22Rv1 (cell line): ENCODE results near the gene PRPF38A.

ENCODE experiments used
- H3K27ac ChIP-seq: fragments of 450-650 bp; 2 replicates; pipeline ENCODE4 v1.5.1; 2017
- ZFX ChIP-seq: fragments of 450-650 bp; IDR thresholded peaks from 2 replicates; pipeline ENCODE4 v1.6.1; 2017; ENCODE audit warnings: antibody characterized with exemption, borderline replicate concordance
- TF ChIP-seq, protein P1 (sequence below): fragments of 450-650 bp; IDR thresholded peaks from 2 replicates; pipeline ENCODE4 v1.5.1; 2017; ENCODE audit warnings: mild to moderate bottlenecking

PRPF38A gene

DNA sequence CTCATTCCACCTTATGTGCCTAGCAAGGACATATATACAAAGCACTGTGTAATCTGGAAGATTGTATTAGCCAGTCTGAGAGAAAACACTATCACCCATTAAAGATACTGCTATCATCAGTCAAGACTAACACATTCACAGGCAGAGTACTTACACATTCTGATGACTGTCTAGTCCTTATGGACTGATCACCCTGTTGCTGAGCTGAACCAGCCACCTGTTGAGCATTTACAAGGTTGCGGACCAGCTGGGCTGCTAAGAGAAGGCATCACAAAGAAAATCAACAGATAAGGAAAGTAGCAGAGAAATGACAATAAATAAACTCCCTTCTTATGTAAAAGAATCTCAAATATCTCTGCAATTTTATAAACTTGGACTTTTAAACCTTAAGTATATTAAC is 30.8 kb downstream of the PRPF38A start:
- TF ChIP-seq ZFX, result no peak
- TF ChIP-seq, protein P1, sequence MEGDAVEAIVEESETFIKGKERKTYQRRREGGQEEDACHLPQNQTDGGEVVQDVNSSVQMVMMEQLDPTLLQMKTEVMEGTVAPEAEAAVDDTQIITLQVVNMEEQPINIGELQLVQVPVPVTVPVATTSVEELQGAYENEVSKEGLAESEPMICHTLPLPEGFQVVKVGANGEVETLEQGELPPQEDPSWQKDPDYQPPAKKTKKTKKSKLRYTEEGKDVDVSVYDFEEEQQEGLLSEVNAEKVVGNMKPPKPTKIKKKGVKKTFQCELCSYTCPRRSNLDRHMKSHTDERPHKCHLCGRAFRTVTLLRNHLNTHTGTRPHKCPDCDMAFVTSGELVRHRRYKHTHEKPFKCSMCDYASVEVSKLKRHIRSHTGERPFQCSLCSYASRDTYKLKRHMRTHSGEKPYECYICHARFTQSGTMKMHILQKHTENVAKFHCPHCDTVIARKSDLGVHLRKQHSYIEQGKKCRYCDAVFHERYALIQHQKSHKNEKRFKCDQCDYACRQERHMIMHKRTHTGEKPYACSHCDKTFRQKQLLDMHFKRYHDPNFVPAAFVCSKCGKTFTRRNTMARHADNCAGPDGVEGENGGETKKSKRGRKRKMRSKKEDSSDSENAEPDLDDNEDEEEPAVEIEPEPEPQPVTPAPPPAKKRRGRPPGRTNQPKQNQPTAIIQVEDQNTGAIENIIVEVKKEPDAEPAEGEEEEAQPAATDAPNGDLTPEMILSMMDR, result no peak
- no peak overlapping the region for H3K27ac ChIP-seq

DNA sequence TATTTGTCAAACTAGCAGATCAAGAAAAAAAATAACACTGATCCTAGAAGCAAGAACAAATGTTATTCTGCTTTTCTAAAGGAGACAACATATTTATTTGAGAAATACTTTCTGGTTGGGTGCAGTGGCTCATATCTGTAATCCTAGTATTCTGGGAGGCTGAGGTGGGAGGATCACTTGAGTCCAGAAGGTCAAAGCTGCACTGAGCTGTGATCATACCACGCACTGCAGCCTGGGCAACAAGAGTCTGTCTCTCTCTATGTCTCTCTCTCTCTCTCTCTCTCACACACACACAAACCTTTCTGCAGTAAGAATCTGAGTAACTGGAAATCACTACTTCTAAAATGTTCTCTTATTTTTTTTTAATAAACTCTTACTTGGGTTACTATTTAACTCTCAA is 31.2 kb downstream of the PRPF38A start:
- TF ChIP-seq, protein P1, result no peak
- no peak for TF ChIP-seq ZFX
- no peak overlapping the region for H3K27ac ChIP-seq

DNA sequence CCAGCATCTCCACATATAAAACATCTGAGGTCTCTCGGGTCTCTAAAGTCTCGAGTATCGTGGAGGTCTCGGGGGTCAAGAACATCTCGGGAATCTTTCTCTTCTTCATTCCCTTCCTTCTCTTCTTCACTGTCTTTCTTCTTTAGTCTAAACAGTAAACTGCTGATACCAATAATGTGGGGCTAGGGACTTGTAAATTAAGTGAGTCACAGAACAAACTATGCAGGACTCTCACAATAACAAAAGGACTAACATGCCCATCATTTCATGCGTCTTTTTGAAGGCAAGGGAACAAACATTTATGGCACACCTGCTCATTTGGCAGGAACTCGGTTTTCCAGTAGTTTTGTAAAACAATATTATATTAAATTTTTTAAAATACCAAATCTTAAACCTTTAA is 32.4 kb downstream of the PRPF38A start:
- TF ChIP-seq, protein P1, result no peak
- no peak for TF ChIP-seq ZFX
- no peak overlapping the region for H3K27ac ChIP-seq

DNA sequence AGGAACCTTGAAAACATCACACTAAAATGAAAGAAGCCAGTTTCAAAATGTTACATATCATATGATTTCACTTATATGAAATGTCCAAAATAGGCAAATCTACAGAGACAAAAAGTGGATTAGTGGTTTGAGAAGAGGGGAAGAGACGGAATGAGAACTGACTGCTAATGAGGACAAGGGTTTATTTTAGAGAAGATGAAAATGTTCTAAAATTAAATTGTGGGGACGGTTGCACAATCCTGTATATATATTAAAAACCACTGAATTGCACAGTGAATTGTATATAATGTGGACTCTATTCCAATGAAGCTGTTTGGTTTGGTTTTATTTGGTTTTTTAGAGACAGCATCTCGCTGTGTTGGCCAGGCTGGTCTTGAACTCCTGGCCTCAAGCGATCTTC is 35.6 kb downstream of the PRPF38A start:
- TF ChIP-seq ZFX, result no peak
- TF ChIP-seq, protein P1, result no peak
- no peak overlapping the region for H3K27ac ChIP-seq

DNA sequence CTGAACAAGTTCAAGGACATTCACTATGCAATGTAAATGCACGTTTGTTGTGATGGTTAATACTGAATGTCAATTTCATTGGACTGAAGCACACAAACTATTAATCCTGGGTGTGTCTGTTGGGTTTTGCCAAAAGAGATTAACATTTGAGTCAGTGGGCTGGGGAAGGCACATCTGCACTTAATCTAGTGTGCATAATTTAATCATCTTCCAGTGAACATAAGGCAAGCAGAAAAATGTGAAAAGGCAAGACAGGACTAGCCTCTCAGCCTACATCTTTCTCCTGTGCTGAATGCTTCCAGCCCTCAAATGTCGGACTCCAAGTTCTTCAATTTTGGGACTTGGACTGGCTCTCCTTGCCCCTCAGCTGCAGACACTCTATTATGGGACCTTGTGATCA is 40.1 kb downstream of the PRPF38A start:
- no peak for TF ChIP-seq ZFX
- TF ChIP-seq, protein P1, result no peak
- H3K27ac ChIP-seq, result no peak overlapping the region

DNA sequence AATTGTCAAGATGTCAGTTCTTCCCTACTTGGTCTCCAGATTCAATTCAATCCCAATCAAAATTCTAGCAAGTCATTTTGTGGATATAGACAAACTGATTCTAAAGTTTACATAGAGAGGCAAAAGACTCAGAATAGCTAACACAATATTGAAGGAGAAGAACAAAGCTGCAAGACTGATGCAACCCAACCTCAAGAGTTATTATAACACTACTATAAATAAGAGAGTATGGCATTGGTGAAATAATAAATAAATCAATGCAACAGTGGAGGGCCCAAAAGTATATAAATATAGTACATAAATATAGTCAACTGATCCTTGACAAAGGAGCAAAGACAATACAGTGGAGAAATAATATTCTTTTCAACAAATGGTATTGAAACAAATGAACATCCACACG is 49.7 kb downstream of the PRPF38A start:
- no peak overlapping the region for H3K27ac ChIP-seq
- TF ChIP-seq ZFX, result no peak
- TF ChIP-seq, protein P1, result no peak

DNA sequence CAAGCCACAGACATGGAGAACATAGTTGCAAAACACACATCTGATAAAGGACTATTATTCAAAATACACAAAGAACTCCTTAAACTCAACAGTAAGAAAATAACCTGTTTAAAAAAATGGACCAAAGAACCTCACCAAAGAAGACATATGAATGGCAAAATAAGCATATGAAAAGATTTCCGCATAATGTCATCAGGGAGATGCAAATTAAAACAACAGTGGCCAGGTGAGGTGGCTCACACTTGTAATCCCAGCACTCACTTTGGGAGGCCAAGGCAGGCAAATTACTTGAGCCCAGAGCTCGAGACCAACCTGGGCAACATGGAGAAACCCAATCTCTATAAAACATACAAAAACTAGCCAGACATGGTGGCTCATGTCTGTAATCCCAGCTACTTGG is 50.4 kb downstream of the PRPF38A start:
- TF ChIP-seq ZFX, result no peak
- TF ChIP-seq, protein P1, result no peak
- H3K27ac ChIP-seq, result no peak overlapping the region
